Liver (tissue), 3 donors: ENCODE data around the gene LIMA1.

Source experiments
- TF ChIP-seq, protein P1 (sequence below): IDR thresholded peaks from 2 replicates; pipeline ENCODE4 v1.6.1; 2016; ENCODE audit warnings: antibody characterized with exemption, mild to moderate bottlenecking
- TF ChIP-seq, protein P2 (sequence below): fragments of 150-350 bp; IDR thresholded peaks from 2 replicates; pipeline ENCODE4 v1.5.1; 2017; ENCODE audit warnings: improper control_type of control experiment, low read depth, low read length; ENCODE audit not compliant: missing input control
- TF ChIP-seq, protein P3 (sequence below): IDR thresholded peaks from 2 replicates; pipeline ENCODE4 v1.6.1; 2016; ENCODE audit warnings: antibody characterized with exemption
- TF ChIP-seq, protein P4 (sequence below): IDR thresholded peaks from 2 replicates; pipeline ENCODE4 v1.6.1; 2016; ENCODE audit warnings: antibody characterized with exemption
- donor health status: healthy.
- donor health status: healthy.

DNA sequence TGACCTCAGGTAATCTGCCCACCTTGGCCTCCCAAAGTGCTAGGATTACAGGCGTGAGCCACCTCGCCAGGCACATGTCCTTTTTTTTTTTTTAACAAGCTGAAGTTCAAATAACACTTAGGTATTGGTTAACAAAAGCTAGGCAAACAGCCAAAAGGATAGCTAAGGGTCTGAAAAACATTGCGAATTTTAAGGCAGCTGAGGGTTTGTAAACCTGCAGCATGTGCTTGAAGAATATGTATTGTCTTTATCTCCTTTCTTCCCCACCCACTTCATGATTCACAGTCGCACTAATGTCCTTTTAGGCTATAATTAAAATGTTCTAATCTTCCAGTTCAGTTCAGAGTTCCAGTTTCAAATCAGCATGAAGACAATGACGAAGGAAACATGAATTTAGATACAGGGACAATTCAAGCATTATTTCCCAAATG is 86.0 kb downstream of the LIMA1 start:
- TF ChIP-seq, protein P1, sequence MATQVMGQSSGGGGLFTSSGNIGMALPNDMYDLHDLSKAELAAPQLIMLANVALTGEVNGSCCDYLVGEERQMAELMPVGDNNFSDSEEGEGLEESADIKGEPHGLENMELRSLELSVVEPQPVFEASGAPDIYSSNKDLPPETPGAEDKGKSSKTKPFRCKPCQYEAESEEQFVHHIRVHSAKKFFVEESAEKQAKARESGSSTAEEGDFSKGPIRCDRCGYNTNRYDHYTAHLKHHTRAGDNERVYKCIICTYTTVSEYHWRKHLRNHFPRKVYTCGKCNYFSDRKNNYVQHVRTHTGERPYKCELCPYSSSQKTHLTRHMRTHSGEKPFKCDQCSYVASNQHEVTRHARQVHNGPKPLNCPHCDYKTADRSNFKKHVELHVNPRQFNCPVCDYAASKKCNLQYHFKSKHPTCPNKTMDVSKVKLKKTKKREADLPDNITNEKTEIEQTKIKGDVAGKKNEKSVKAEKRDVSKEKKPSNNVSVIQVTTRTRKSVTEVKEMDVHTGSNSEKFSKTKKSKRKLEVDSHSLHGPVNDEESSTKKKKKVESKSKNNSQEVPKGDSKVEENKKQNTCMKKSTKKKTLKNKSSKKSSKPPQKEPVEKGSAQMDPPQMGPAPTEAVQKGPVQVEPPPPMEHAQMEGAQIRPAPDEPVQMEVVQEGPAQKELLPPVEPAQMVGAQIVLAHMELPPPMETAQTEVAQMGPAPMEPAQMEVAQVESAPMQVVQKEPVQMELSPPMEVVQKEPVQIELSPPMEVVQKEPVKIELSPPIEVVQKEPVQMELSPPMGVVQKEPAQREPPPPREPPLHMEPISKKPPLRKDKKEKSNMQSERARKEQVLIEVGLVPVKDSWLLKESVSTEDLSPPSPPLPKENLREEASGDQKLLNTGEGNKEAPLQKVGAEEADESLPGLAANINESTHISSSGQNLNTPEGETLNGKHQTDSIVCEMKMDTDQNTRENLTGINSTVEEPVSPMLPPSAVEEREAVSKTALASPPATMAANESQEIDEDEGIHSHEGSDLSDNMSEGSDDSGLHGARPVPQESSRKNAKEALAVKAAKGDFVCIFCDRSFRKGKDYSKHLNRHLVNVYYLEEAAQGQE: no peak
- TF ChIP-seq, protein P2, sequence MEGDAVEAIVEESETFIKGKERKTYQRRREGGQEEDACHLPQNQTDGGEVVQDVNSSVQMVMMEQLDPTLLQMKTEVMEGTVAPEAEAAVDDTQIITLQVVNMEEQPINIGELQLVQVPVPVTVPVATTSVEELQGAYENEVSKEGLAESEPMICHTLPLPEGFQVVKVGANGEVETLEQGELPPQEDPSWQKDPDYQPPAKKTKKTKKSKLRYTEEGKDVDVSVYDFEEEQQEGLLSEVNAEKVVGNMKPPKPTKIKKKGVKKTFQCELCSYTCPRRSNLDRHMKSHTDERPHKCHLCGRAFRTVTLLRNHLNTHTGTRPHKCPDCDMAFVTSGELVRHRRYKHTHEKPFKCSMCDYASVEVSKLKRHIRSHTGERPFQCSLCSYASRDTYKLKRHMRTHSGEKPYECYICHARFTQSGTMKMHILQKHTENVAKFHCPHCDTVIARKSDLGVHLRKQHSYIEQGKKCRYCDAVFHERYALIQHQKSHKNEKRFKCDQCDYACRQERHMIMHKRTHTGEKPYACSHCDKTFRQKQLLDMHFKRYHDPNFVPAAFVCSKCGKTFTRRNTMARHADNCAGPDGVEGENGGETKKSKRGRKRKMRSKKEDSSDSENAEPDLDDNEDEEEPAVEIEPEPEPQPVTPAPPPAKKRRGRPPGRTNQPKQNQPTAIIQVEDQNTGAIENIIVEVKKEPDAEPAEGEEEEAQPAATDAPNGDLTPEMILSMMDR: no peak
- TF ChIP-seq, protein P3, sequence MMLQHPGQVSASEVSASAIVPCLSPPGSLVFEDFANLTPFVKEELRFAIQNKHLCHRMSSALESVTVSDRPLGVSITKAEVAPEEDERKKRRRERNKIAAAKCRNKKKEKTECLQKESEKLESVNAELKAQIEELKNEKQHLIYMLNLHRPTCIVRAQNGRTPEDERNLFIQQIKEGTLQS: no peak
- TF ChIP-seq, protein P4, sequence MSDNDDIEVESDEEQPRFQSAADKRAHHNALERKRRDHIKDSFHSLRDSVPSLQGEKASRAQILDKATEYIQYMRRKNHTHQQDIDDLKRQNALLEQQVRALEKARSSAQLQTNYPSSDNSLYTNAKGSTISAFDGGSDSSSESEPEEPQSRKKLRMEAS: no peak
